GM12864 (cell line): Measurements from ENCODE around the gene NPC1.

Experiments used
- DNase-seq: peaks from one replicate; pipeline ENCODE4 v3.0.0-alpha.2; 2011; ENCODE audit warnings: low read depth
- H3K4me3 ChIP-seq: 2 replicates; pipeline ENCODE4 v1.5.1; 2011; ENCODE audit warnings: mild to moderate bottlenecking, low read depth, low read length, control low read depth
- TF ChIP-seq, protein P1 (sequence below): IDR thresholded peaks from 2 replicates; pipeline ENCODE4 v1.5.1; 2011; ENCODE audit warnings: low read depth, mild to moderate bottlenecking, moderate library complexity, low read length, control low read depth, inconsistent platforms; ENCODE audit errors: missing control alignments

The NPC1 gene

DNA sequence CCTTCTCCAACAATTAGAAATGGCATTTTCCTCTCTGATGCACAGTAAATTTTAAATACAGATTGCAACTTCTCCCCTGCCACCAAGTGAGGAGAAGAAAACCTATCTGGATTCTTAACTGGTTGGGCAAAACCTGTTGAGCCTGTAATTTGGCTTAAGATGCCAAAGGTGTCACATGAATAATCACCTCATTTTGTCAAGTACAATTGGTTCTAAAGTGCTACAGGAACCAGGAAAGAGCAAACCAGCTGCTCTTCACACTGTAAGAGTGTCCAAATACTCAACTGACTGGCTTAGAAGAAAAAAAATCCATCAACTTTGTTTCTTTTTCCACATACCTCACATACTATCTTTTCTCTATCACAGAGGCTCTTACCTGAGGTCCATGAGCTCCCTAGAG is 35.4 kb downstream of the NPC1 start:
- DNase-seq, result no peak
- TF ChIP-seq, protein P1, sequence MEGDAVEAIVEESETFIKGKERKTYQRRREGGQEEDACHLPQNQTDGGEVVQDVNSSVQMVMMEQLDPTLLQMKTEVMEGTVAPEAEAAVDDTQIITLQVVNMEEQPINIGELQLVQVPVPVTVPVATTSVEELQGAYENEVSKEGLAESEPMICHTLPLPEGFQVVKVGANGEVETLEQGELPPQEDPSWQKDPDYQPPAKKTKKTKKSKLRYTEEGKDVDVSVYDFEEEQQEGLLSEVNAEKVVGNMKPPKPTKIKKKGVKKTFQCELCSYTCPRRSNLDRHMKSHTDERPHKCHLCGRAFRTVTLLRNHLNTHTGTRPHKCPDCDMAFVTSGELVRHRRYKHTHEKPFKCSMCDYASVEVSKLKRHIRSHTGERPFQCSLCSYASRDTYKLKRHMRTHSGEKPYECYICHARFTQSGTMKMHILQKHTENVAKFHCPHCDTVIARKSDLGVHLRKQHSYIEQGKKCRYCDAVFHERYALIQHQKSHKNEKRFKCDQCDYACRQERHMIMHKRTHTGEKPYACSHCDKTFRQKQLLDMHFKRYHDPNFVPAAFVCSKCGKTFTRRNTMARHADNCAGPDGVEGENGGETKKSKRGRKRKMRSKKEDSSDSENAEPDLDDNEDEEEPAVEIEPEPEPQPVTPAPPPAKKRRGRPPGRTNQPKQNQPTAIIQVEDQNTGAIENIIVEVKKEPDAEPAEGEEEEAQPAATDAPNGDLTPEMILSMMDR, result no peak
- no peak overlapping the region for H3K4me3 ChIP-seq

DNA sequence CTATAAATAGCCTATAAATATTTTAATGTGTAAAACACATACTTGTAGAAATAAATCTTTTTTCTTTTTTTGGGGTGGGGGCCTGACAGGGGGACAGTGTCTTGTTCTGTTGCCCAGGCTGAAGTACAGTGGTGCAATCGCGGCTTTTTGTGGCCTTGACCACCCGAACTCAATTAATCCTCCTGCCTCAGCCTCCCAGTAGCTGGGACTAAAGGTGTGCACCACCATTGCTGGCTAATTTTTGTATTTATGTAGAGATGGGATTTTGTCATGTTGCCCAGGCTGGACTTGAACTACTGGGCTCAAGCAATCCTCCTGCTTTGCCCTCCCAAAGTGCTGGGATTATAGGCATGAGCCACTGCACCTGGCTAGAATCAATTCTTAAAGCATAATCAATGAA is 37.6 kb downstream of the NPC1 start:
- no peak overlapping the region for H3K4me3 ChIP-seq
- TF ChIP-seq, protein P1, result no peak
- no peak for DNase-seq

DNA sequence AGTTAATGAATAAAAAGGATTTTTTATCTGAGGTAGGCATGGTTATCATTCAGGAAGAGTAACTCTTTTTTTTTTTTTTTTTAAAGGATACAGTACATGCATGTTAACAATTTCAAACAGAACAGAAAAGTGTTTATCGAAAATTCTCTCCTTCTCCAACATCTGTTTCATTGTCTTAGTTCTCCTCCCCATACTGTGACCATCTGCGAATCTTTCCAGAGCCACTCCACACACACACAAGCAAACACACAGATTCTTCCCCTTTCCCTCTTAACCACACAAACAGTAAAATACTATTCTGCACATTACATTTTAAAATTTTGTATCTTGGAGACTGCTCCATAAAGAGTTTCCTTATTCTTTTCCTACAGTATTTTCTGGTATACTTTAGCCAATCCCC is 38.0 kb downstream of the NPC1 start:
- H3K4me3 ChIP-seq, result no peak overlapping the region
- DNase-seq, result no peak
- TF ChIP-seq, protein P1, result no peak

DNA sequence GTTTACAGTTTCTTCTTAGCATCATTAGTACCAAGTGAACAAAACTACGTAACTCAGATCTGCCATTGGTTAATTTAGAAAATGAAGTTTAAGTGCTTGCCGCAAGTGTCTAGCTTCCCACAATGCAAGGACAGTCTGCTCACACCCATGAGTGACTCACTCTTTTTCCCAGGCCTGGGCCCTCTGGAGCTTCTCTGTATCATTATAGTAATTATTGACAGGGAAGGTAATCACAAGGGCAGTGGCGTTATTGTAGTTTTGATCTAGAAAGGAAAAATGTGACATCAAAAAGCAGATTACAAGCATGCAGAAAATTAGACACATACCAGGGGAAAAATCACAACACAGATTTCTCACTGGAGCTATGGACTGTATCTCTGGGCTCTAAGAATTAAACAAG is 38.5 kb downstream of the NPC1 start:
- no peak for DNase-seq
- H3K4me3 ChIP-seq, result no peak overlapping the region
- TF ChIP-seq, protein P1, result no peak

DNA sequence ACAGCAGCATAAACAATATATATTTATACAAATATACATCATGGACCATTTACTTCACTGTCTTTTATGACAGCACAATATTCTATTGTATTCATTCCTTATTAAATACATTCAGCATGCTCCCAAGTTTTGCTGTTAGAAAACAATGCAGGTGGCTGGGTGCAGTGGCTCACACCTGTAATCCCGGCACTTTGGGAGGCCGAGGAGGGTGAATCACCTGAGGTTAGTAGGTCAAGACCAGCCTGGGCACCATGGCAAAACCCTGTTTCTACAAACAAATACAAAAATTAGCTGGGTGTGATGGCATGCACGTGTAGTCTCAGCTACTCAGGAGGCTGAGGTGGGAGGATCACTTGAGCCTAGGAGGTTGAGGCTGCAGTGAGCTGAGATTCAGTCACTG is 39.0 kb downstream of the NPC1 start:
- no peak overlapping the region for H3K4me3 ChIP-seq
- no peak for DNase-seq
- TF ChIP-seq, protein P1, result no peak

DNA sequence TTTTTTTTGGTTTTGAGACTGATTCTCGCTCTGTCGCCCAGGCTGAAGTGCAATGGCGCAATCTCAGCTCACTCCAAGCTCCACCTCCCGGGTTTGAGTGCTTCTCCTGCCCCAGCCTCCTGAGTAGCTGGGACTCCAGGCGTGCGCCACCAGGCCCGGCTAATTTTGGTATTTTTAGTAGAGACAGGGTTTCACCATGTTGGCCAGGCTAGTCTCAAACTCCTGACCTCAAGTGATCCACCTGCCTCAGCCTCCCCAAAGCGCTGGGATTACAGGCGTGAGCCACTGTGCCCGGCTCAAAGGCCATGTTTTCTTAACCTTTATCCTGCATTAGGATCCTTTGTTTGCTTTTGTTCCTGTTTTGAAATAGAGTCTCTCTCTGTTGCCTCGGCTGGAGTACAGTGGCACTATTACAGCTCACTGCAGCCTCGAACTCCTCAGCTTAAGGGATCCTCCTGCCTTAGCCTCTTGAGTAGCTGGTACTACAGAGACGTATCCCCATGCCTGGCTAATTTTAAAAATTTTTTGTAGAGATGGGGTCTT is 41.0 kb downstream of the NPC1 start:
- DNase-seq, result no peak
- H3K4me3 ChIP-seq, result no peak overlapping the region
- TF ChIP-seq, protein P1, result no peak

DNA sequence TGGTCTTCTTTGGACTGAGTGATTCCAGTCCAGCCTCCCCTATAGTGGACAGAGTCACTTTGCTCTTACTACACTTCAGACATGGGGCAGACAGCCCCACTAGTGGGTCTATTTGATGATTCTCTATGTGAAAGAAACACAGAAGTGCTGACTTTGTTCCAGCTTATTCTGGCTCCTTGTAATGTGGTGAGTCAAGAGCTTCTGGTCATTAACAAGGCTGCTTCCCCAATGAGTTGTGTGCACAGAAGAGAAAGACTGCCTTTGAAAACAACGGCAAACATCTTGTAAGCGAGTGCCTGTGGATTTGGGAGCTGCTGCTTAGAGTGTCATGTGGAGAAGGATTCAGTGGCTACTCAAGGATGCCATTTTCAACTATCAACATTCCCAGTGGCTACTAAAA is 43.8 kb downstream of the NPC1 start:
- TF ChIP-seq, protein P1, result no peak

More for the DNA sequence above, 43.8 kb downstream of the NPC1 start:
- DNase-seq, result no peak
- no peak overlapping the region for H3K4me3 ChIP-seq
